ENCODE results near the gene KDM2B.

- TF ChIP-seq POLR2A (IDR thresholded peaks at IDR 0.05; ENCODE audit: low read length), result no peak
- no peak for TF ChIP-seq GATA1 (IDR thresholded peaks at IDR 0.05; ENCODE audit: low read depth, low read length)
These were observed 68.3 kb downstream of the KDM2B start for GRCh38 chr12:121512561-121512960.
